Posterior vena cava (tissue), 2 donors: ENCODE results near the gene CASKIN1. TPM values are rescaled to one million over a fixed set of nuclear protein-coding genes. Genes with fewer than 3 reads are reported as not detected.
"Not testable (repeated sequence)": the region's sequence is repeated elsewhere in the genome, so short reads cannot be mapped to it uniquely, and the experiment has no call there.

Experiments used
- DNase-seq: peaks from one replicate; pipeline ENCODE4 v3.0.0-alpha.2; 2020; ENCODE audit warnings: low spot score
- intact Hi-C, 2 donors: fragments of 100-400 bp; cut with DNase I; formaldehyde crosslinking; loops; one replicate each; pipeline versions ENCODE4 v1.14.1 to v1.14.2; 2022 to 2023
- total RNA-seq, 2 donors: library from RNA; stranded (reverse); fragmentation: NEBNext Ultra II Directional; extraction: Animal tissue kit (Norgen Biotek cat#: 25700); gene quantifications; one replicate each; pipeline ENCODE4 v1.2.1, GENCODE V29; 2021
- donor health status: DM: yes; HTN: yes; CAD: no.
- donor health status: DM: yes; HTN: yes; CAD: no.

CASKIN1 gene
- total RNA-seq, 2 donors from 2014 or later, result 0.05 TPM; not detected in 1

DNA sequence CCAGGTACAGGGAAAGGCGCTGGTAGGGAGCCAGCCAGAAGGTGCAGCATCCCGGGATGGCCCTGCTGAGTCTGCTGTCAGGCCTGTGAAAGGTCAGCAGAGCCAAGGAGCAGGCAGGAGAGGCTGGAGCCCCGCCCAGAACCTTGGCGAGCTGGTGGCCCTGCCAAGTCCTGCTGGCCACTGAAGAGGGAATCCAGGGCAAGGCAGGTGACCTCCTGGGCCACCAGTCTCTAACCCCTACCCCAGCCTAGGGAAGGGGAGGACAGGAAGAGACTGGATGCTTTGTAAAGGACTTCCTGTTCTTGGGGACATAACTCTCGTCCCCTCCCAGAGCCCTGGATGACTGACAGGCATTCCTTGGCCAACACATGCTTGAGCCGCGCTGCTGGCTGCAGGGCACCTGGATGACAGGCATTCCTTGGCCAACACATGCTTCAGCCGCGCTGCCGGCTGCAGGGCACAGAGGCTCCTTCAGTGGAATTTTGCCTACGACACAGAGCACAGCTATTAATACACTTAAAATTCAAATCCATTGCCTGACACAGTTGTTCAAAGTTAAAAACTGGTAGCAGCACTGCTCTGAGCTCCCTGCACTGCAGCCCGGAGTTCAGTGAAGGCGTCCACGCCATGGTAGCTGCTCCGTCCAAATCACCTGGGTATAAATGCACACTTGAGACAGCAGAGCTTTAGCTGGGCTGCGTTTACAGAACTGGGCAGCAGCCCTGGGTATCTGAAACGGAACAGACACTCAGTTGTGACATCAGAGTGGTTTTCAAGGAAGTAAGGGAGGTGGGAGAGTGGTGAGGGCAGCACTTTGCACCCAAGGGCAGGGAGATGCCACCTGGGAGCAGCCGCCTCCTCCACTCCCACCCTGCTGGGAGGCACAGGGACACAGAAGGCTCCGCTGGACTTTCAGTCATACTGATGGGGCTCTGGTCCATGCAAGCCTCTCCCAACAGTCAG, 16.2 kb upstream of the CASKIN1 start:
- DNase-seq, result no peak
- intact Hi-C loops, result no loop called here

DNA sequence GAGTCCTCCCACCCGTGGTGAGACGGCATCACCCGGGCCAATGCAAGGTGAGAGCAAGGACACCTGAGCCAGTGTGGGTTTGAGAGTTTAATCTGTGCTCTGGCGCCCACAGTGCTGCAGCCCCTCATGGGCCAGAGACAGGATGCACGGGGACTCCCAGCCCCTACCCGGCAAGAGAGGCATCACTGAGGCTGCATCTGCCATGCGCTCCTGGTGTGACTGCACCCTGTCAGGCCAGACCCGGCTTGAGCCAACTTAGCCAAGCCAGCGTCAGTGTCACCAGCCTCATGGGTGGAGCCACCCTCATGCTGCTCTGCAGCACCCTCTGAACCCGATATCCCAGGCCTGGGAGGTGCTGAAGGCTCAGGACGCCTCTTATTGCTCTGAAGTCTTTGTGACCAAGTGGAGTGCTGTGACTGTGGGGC, 15.5 kb upstream of the CASKIN1 start:
- intact Hi-C loops, result no loop called here
- DNase-seq, result no peak

DNA sequence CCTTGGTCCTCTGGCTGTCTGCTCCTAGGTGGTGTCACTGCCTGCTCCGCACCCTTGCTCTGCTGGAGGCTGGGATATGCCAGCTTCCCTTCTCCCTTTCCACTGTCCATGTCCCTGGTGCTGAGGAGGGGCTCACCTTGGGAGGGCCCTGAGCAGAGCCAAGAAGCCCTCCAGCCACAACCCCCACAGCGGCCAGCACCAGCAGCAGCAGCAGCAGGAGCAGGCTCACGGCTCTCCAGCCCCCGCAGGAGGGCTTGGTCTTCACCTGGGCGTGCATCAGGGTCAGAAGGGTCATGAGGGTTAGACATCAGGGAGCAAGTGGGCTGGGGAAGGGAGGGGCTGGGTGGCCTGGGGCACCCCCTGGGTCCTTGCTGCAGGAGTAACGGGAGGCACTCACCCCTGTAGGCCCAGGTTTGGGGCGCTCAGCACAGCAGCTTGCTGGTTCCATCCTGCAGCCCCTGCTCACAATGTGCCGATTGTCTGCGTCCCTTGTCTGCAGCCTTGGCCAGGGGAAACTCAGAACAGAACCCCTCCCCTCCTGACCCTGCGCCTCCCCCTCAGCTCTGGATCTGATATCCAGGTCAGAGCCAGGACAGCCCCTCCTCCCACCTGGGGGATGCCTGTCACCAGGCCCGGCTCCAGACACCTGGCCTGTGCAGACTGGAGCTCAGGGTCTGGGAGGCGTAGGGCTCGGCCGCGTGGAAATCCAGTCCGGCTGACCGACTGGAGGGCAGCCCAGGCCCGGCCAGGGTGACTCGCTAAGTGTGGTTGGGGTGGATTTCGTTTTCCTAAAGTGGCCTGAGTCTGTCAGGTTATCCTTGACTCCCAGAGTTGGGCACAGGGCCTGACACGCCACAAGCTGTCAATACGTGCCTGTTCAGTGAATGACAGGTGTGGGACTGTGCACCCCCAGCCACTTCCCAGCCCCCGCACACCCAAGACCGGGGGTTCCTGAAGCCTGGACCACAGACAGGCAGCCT, 14.3 kb upstream of the CASKIN1 start, which contains the start of gene BRICD5:
BRICD5 (minus strand) TSS at position 478 of the 980 bp plus-strand sequence; CDS start at position 448, 30 bp downstream.
- intact Hi-C loops, result no loop called here
- DNase-seq, result no peak

DNA sequence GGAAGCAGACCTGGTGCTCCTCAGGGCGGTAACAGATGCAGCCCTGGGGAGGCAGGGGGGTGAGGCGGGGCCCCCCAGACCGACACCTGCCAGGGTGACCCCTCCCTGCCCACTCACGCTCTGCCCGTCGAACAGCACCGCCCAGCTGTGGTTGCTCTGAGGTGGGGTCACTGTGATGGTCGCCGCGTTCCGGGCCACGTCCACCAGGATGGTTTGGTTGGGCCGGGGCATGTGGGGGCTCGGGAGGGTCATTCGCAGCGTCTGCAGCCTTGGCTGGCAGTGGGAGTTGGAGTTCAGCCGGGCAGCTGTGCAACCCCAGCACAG, 13.6 kb upstream of the CASKIN1 start:
- intact Hi-C loops, result no loop called here
- DNase-seq, result no peak

DNA sequence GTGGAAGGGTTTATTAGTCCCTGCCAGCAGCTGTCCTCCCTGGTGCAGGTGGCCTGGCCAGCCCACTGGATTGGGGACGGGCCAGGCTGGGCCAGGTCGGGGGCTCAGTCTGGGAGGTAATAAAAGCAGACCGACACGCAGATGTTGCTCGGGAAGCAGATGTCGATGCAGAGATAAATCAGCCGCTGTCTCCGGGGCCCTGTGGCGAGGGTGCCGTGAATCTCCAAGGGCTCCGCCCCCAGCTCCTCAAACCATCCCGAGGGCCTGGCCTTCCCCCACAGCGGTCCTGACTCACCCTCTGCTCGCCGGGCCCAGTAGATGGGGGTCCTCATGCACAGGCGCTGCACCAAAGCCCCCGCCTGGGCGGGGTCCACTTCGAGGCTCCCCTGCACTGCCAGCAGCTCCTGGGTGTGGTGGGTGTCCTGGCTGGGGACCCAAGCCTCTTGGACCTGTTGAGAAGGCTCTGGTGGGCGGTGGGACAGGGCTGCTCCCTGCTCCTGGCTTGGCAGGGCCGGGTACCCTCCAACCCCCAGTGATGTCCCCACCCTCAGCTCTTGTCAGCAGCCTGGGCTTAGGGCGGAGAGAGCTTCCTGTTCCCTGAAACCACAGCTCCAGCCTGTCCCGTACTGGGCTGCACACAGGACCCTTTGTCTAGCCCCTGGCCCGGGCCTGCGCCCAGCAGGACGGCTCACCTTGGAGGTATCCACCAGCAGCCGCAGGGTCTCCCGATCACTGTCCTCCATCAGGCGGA, 13.0 kb upstream of the CASKIN1 start:
- intact Hi-C loops, result loop anchor here in 1 of 2 donors (10.0 kb wide), 1 partner anchor 315 kb away; the partner anchor contains the start of gene AMDHD2

DNA sequence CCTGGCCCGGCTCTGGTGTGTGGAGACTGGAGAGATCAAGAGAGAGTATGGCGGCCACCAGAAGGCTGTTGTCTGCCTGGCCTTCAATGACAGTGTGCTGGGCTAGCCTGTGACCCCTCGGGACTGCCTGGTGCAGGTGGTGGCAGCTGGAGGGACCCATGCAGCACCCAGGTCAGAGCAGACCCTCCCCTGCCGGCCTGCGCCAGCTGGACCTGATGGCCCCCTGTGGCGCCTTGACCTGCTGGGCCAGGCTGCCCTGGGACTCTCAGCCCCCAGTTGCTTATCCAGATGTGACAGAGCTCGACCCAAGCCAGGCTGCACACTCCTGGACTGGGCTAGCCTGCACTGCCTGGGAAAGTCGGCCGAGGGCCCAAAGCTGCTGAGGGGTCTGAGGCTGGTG, 12.4 kb upstream of the CASKIN1 start:
- intact Hi-C loops, result loop anchor here in 1 of 2 donors (10.0 kb wide), 1 partner anchor 316 kb away; the partner anchor contains the start of gene AMDHD2
- no peak for DNase-seq

More for the DNA sequence above, 13.0 kb upstream of the CASKIN1 start:
- no peak for DNase-seq

DNA sequence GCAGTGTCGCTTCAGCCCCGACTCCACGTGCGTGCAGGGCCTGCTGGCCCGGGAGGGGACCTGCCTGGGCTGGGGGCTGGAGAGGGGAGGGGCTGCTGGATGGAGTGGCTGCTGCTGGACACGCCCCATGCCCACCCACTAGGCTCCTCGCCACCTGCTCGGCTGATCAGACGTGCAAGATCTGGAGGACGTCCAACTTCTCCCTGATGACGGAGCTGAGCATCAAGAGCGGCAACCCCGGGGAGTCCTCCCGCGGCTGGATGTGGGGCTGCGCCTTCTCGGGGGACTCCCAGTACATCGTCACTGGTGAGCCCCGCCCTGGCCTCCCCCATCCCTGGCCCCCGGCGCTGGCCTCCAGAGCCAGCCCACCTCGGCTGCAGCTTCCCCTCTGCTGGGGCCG, 11.9 kb upstream of the CASKIN1 start:
- intact Hi-C loops, result loop anchor here in 1 of 2 donors (10.0 kb wide), 1 partner anchor 316 kb away; the partner anchor contains the start of gene AMDHD2

DNA sequence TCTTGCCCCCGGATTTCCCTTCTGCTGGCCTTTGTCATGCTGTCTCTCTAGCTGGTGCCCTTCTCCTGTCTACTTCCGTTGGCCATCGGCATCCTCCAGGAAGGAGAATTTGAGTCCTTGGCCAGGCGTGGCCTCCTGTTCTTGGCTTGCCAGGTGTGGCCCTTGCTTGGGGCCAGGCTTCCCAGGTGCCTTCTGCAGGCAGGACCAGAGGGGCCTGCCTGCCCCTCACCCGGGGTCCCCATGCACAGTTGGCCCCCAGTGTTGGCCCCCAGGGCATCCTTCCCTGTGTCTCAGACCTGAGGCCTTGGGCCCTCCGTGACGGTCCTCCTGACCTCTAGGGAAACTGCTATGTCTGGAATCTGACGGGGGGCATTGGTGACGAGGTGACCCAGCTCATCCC, 11.5 kb upstream of the CASKIN1 start:
- intact Hi-C loops, result loop anchor here in 1 of 2 donors (10.0 kb wide), 1 partner anchor 317 kb away; the partner anchor contains the start of gene AMDHD2

More for the DNA sequence above, 11.9 kb upstream of the CASKIN1 start:
- DNase-seq, result no peak

DNA sequence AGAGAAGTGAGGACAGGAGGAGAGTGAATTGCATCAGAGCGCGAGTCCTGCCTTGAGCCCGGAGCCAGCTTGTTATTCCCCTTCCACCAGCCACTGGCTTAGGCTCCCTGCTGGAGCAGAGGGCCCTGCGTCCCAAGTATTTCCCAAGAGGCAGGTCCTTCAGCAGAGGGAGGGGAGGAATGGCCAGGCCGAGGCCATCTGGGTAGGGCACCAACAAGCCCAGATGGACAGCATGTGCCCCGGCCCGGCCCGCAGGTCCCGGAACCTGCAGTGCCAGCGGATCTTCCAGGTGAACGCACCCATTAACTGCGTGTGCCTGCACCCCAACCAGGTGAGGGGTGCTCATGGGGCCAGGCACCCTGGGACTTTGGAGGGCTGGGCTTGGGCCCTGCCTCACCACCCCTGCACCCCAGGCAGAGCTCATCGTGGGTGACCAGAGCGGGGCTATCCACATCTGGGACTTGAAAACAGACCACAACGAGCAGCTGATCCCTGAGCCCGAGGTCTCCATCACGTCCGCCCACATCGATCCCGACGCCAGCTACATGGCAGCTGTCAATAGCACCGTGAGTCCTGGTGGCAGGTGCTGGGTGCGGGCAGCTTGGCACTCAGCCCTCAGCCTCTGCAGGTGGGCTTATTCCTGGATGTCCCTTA, 10.5 kb upstream of the CASKIN1 start:
- intact Hi-C loops, result loop anchor here in 1 of 2 donors (10.0 kb wide), 1 partner anchor 318 kb away; the partner anchor contains the start of gene AMDHD2
- DNase-seq, result no peak

More for the DNA sequence above, 11.5 kb upstream of the CASKIN1 start:
- DNase-seq, result no peak

DNA sequence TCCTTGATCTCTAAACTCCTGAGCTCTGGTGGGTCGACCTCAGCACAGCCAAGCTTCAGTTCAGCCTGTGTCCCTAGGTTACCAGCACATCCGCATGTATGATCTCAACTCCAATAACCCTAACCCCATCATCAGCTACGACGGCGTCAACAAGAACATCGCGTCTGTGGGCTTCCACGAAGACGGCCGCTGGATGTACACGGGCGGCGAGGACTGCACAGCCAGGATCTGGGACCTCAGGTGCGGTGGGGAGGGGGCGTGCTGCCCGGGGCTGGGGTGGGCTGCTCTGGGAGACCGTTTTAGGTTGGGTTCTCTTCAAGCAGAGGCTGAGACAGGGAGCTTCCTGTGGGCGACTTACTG, 10.0 kb upstream of the CASKIN1 start:
- intact Hi-C loops, result loop anchor here in 1 of 2 donors (10.0 kb wide), 1 partner anchor 318 kb away; the partner anchor contains the start of gene AMDHD2

DNA sequence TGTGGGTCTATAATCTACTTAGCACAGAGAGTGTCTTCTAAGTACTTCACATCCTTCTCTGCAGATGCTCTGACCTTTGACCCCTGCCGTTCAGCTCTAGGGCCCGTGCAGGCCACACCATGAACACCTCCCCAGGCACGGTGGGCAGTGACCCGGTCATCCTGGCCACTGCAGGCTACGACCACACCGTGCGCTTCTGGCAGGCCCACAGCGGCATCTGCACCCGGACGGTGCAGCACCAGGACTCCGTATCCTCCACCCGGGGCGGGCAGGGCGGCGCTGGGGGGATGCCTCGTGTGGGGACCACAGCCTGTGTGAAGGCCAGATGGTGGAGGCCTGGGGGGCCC, 9.5 kb upstream of the CASKIN1 start:
- no peak for DNase-seq
- intact Hi-C loops, result loop anchor here in 1 of 2 donors (10.0 kb wide), 1 partner anchor 319 kb away; the partner anchor contains the start of gene AMDHD2

More for the DNA sequence above, 10.0 kb upstream of the CASKIN1 start:
- DNase-seq, result no peak

DNA sequence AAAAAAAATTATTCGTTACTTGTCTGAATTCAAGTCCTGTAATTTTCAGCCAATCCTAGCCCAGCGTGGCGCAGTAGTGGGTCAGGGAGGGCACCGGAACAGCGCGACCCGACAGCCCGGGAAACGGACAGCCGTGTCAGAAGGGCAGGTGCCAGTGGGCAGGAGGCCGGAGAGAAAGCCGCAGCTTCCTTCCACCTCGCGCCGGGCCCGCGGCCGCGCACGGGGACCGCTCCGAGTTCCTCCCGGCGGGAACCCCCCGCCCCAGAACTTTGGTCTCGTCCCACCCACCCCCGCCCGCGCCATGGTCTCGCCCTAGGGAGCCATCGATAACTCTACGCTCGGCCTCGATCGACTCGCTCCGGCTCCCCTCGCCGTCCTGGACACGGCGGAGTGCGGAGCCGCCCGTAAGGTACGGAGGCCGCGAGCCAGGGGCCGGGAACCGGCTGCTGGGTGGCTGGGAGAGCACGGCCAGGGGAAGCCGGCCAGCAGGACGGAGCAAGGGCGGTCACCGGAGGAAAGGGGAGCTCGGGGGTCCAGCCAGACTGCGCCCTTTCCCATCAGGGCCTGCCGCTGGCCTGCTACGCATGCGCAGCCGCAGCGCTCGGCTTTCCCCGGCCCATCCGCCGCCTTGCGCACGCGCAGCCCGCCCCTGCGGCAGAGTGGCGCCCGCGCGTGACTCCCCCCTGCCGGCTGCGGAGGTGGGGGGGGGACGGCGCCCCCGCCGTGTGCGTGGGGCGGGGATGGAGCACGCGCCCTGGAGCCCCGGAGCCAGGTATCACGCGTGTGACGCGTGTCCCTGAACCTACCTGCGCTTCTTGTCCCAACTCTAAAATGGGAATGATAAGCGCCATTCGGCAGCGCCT, 8.9 kb upstream of the CASKIN1 start, which contains the start of gene MLST8:
MLST8 (plus strand) TSS at position 351 of the 863 bp plus-strand sequence. CDS start 632 bp downstream, outside the sequence.
- peak; percentile 95 for DNase-seq
- intact Hi-C loops, result loop anchor here in 1 of 2 donors (10.0 kb wide), 1 partner anchor 319 kb away; the partner anchor contains the start of gene AMDHD2

DNA sequence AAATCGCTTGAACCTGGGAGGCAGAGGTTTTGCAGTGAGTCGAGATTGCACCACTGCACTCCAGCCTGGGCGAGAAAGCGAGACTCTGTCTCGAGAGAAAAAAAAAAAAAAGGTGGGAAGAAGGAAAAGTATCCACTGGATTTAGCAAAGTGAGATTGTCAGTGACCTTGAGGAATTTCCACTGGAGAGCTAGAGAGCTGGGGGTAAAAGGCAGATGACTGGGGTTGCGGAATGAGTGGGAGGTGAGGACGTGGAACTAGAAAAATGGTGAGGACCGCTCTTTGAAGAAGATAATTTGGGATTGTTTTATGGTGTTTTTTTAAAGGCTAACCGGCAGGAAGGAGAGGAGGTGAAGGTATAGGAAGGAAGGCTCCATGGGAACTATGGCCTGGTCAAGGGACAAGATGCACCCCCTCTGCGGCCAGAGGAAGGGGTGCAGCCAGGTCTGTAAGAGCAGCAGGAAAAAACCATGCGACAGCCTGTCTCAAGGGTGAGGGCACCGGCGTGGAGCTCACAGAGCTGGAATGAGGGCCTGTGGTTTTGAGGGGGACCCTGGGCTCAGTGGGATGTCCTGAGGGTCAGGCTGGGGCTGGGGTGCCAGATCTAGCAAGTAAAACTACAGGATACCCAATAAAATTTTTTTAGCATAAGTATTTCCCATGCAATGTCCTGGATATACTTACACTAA, 8.2 kb upstream of the CASKIN1 start:
- intact Hi-C loops, result loop anchor here in 1 of 2 donors (10.0 kb wide), 1 partner anchor 320 kb away; the partner anchor contains the start of gene AMDHD2
- DNase-seq, result no peak

DNA sequence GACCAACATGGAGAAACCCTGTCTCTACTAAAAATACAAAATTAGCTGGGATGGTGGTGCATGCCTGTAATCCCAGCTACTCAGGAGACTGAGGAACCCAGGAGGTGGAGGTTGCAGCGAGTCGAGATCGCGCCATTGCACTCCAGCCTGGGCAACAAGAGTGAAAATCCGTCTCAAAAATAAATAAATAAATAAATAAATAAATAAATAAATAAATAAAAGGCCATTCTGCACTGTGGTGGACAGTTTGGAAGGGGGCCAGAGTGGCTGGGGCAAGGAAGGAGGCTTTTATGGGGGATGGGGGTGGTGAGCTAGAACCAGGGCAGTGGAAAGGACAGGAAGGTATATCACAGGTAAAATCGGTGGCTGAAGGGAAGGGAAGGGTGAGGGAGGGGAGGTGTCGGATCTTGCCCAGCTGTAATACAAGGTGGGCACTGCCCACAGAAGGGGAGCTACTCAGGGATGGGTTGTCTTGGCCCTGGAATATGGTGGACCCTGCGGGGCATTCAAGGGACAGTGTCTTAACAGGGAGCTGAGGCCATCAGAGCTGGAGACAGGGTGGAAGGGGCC, 6.8 kb upstream of the CASKIN1 start:
- DNase-seq, result not testable (repeated sequence)
- intact Hi-C loops, result loop anchor here in 1 of 2 donors (10.0 kb wide), 1 partner anchor 322 kb away; the partner anchor contains the start of gene AMDHD2

DNA sequence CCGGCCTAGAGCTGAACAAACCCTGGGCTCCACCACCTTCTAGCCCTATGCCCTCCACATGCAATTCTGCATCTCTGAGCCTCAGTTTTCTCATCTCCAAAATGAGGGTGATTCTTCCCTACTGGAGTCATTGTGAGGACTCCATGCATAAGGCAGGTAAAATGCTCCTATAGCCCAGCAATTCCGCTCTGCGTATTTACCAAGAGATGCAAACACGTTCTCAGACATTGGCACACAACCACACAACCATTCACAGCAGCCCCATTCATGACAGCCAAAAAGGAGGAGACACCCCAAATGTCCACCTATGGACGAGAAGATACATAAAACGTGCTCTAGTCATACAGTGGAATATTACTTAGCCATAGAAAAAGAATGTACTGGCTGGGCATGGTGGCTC, 3.9 kb upstream of the CASKIN1 start:
- intact Hi-C loops, result loop anchor here in 1 of 2 donors (10.0 kb wide), 1 partner anchor 324 kb away; the partner anchor contains the start of gene AMDHD2
- DNase-seq, result no peak
